ENCODE data around the gene OXNAD1. TPM values are rescaled to one million over a fixed set of nuclear protein-coding genes. Genes with fewer than 3 reads are reported as not detected.

OXNAD1 gene
- total and polyA plus RNA-seq, 2 of the 13 experiments (the other 11 are each of a cell fraction or from before 2014, with no cell fraction given): 9.9 to 18.8 TPM

- no peak for TF ChIP-seq NR0B2 (CRISPR knock-in tag; IDR thresholded peaks at IDR 0.05)
- TF ChIP-seq, protein P1, sequence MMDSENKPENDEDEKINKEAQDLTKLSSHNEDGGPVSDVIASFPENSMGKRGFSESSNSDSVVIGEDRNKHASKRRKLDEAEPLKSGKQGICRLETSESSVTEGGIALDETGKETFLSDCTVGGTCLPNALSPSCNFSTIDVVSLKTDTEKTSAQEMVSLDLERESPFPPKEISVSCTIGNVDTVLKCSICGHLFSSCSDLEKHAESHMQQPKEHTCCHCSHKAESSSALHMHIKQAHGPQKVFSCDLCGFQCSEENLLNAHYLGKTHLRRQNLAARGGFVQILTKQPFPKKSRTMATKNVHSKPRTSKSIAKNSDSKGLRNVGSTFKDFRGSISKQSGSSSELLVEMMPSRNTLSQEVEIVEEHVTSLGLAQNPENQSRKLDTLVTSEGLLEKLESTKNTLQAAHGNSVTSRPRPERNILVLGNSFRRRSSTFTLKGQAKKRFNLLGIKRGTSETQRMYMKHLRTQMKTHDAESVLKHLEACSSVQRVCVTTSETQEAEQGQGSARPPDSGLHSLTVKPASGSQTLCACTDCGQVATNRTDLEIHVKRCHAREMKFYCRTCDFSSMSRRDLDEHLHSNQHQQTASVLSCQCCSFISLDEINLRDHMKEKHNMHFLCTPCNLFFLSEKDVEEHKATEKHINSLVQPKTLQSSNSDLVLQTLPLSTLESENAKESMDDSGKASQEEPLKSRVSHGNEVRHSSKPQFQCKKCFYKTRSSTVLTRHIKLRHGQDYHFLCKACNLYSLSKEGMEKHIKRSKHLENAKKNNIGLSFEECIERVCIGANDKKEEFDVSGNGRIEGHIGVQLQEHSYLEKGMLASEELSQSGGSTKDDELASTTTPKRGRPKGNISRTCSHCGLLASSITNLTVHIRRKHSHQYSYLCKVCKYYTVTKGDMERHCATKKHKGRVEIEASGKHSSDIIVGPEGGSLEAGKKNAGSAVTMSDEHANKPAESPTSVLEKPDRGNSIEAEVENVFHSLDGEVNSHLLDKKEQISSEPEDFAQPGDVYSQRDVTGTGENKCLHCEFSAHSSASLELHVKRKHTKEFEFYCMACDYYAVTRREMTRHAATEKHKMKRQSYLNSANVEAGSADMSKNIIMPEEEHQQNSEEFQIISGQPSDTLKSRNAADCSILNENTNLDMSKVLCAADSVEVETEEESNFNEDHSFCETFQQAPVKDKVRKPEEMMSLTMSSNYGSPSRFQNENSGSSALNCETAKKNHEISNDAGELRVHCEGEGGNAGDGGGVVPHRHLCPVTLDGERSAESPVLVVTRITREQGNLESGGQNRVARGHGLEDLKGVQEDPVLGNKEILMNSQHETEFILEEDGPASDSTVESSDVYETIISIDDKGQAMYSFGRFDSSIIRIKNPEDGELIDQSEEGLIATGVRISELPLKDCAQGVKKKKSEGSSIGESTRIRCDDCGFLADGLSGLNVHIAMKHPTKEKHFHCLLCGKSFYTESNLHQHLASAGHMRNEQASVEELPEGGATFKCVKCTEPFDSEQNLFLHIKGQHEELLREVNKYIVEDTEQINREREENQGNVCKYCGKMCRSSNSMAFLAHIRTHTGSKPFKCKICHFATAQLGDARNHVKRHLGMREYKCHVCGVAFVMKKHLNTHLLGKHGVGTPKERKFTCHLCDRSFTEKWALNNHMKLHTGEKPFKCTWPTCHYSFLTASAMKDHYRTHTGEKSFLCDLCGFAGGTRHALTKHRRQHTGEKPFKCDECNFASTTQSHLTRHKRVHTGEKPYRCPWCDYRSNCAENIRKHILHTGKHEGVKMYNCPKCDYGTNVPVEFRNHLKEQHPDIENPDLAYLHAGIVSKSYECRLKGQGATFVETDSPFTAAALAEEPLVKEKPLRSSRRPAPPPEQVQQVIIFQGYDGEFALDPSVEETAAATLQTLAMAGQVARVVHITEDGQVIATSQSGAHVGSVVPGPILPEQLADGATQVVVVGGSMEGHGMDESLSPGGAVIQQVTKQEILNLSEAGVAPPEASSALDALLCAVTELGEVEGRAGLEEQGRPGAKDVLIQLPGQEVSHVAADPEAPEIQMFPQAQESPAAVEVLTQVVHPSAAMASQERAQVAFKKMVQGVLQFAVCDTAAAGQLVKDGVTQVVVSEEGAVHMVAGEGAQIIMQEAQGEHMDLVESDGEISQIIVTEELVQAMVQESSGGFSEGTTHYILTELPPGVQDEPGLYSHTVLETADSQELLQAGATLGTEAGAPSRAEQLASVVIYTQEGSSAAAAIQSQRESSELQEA (CRISPR knock-in tag; IDR thresholded peaks at IDR 0.05; ENCODE audit: not compliant biosample characterization): no peak
- TF ChIP-seq FOXA3 (CRISPR knock-in tag; IDR thresholded peaks at IDR 0.05): no peak
- TF ChIP-seq AKNA (CRISPR knock-in tag; IDR thresholded peaks at IDR 0.05; ENCODE audit: borderline replicate concordance): no peak
- no peak for TF ChIP-seq KLF12 (CRISPR knock-in tag; IDR thresholded peaks at IDR 0.05; ENCODE audit: borderline replicate concordance)
- no peak for TF ChIP-seq HMG20A (CRISPR knock-in tag; IDR thresholded peaks at IDR 0.05; ENCODE audit: borderline replicate concordance)
- no peak for TF ChIP-seq ZNF441 (CRISPR knock-in tag; IDR thresholded peaks at IDR 0.05; ENCODE audit: borderline replicate concordance)
- TF ChIP-seq ZNF616 (CRISPR knock-in tag; IDR thresholded peaks at IDR 0.05; ENCODE audit: low read depth): no peak
- no peak for TF ChIP-seq RARG (CRISPR knock-in tag; IDR thresholded peaks at IDR 0.05; ENCODE audit: low read depth)
- no peak for TF ChIP-seq SRSF4 (IDR thresholded peaks at IDR 0.05; ENCODE audit: low read depth, low read length, poor library complexity, severe bottlenecking)
- TF ChIP-seq TCF7 (IDR thresholded peaks at IDR 0.05; ENCODE audit: low read depth): no peak
- TF ChIP-seq, protein P2, sequence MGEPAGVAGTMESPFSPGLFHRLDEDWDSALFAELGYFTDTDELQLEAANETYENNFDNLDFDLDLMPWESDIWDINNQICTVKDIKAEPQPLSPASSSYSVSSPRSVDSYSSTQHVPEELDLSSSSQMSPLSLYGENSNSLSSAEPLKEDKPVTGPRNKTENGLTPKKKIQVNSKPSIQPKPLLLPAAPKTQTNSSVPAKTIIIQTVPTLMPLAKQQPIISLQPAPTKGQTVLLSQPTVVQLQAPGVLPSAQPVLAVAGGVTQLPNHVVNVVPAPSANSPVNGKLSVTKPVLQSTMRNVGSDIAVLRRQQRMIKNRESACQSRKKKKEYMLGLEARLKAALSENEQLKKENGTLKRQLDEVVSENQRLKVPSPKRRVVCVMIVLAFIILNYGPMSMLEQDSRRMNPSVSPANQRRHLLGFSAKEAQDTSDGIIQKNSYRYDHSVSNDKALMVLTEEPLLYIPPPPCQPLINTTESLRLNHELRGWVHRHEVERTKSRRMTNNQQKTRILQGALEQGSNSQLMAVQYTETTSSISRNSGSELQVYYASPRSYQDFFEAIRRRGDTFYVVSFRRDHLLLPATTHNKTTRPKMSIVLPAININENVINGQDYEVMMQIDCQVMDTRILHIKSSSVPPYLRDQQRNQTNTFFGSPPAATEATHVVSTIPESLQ (CRISPR knock-in tag; conservative IDR thresholded peaks at IDR 0.05): no peak
Measured at GRCh38 chr3:16243706-16244490, 21.1 kb upstream of the OXNAD1 start (continued).

All from HepG2 (cell line).